Activated CD4-positive, alpha-beta T cell treated with anti-CD3 and anti-CD28 coated beads, Interleukin-10, Interleukin-2, amounts not matched to agents 100 ng/mL and 50 ng/mL, durations not matched to agents 16 hours and 8 hours (primary cell): Measurements from ENCODE around the gene ZNRD2.
"Not testable (repeated sequence)": the region's sequence is repeated elsewhere in the genome, so short reads cannot be mapped to it uniquely, and the experiment has no call there.

ENCODE experiments used
- DNase-seq: peaks from one replicate; pipeline ENCODE4 v3.0.0-alpha.2; 2020

The ZNRD2 gene

GRCh38 chr11:65569973-65570918 is at the start of gene ZNRD2:
Gene ZNRD2 (plus strand): TSS chr11:65570477. CDS start chr11:65570492, 15 bp downstream.
- DNase-seq = peak; percentile 100

GRCh38 chr11:65521777-65522521 is 48.3 kb upstream of the ZNRD2 start:
- not testable (repeated sequence) for DNase-seq

- DNase-seq = peak; percentile 41
These were observed 47.3 kb upstream of the ZNRD2 start for GRCh38 chr11:65522718-65523630.

- DNase-seq = not testable (repeated sequence)
These were observed 46.7 kb upstream of the ZNRD2 start for GRCh38 chr11:65523631-65523968.

- DNase-seq = no peak
These were observed 46.1 kb upstream of the ZNRD2 start for GRCh38 chr11:65524014-65524740.

GRCh38 chr11:65524741-65525545 is 45.3 kb upstream of the ZNRD2 start, which contains the start of gene SCYL1:
Gene SCYL1 (plus strand): TSS chr11:65525083. CDS start chr11:65525154, 71 bp downstream.
- DNase-seq = peak; percentile 86

GRCh38 chr11:65525546-65526480 is 44.5 kb upstream of the ZNRD2 start:
- no peak for DNase-seq

- no peak for DNase-seq
These were observed 43.5 kb upstream of the ZNRD2 start for GRCh38 chr11:65526744-65527143.

GRCh38 chr11:65528819-65529350 is 41.4 kb upstream of the ZNRD2 start:
- DNase-seq = no peak

GRCh38 chr11:65529475-65530156 is 40.7 kb upstream of the ZNRD2 start:
- no peak for DNase-seq

GRCh38 chr11:65530157-65530496 is 40.1 kb upstream of the ZNRD2 start:
- peak; percentile 45 for DNase-seq

- DNase-seq = no peak
These were observed 37.8 kb upstream of the ZNRD2 start for GRCh38 chr11:65532388-65533064.

GRCh38 chr11:65535102-65535501 is 35.2 kb upstream of the ZNRD2 start:
- no peak for DNase-seq

GRCh38 chr11:65536412-65537295 is 33.6 kb upstream of the ZNRD2 start:
- no peak for DNase-seq

GRCh38 chr11:65537296-65537597 is 33.0 kb upstream of the ZNRD2 start:
- DNase-seq = no peak

- no peak for DNase-seq
These were observed 32.6 kb upstream of the ZNRD2 start for GRCh38 chr11:65537620-65538231.

GRCh38 chr11:65538232-65538914 is 31.9 kb upstream of the ZNRD2 start:
- DNase-seq = no peak
